ENCODE results near the gene MLYCD.

MLYCD gene

DNA sequence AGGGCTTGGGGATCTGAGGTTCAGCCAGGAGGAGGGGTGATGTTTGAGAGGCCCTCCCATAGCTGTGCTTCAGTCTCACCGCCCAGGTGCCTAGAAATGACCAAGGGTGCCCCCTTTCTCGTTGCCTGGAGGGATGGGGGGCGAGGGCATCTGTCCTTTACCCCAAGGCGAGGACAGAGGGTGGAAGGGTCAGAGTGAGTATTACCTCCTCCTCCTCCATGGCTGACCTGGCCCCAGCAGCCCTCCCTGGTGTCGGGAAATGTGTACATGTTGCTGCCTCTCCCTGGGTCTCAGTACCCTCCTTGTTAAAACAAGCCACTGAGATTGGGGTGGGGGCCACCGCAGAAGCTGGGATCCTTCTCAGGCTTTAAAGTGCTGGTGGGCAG is 71.5 kb downstream of the MLYCD start:
- DNase-seq (ENCODE audit: low spot score): no peak

GRCh38 chr16:83971165-83972130 is 72.5 kb downstream of the MLYCD start:
- no peak for DNase-seq (ENCODE audit: low spot score)

DNA sequence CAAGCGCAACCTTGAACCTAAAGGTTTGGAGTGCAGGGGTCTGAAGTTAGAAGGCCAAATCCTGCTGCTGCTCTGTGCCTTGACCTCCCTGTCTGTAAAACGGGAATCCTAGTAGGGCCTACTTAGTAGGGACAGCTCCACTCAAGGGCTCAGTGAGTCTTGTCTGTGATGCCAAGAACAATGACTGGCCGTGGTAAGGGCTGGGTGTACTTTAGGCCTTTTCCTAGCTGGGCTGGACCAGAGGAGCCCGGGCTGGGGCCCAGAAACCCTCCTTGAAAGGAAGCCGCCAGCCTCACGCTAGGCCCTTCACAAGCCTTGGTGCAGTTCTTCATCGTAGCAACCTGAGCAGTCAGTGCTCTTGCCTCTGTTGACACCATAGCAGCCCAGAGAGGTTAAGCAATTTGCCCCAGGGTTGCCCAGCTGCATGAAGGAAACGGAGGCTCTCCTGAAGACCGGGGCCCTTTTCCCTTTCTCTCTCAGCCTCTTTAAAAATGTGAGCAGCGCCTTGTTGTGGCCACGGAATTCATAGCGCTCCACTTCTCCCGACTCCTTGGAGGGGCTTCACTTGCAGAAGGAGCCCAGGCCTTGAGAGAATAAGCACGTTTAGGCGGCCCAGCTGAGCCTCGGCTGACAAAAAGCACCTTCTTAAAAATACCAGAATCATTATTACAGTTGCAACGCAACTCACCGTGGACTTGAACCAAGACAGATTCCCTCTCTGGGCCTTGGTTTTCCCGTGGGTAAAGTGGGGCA is 73.5 kb downstream of the MLYCD start:
- no peak for DNase-seq (ENCODE audit: low spot score)

- DNase-seq (ENCODE audit: low spot score): no peak
These were observed 74.2 kb downstream of the MLYCD start for GRCh38 chr16:83973077-83973476.

DNA sequence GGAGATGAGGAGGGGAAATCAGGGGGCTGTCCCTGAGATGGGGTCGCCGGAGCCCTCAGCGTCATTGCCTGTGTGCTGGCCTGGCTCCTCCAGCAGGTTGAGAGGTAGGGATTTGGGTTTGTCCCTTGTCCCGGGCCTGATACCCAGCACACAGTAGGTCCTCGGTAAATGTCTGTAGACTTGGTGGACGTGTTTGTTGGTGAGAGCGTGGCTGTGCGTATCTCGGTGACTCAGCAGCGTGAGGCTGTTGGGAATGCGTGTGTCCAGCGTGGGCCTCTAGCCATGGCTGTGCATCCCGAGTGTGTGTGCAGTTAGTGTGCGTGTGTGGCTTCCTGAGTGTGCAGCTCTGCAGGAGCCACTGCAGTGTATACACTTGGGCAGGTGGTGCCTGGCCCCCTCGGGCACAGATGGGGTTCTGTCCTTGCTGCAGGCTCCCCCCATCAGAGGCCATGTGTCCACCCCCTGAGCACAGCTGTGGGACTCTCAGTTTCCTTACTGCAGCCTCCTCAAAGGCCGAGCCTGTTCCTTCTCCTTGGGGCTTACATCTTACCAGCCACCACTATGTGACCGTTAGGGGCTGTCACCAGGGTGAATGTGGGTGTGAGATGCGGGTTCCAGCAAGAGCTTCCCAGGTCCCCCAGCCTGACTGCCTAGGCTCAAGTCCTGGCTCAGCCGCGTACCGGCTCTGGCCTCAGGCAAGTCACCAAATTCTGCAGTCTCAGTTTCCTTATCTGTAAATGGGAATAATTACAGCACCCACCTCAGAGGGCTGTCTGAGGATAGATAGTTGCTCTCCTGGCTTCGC is 74.9 kb downstream of the MLYCD start:
- DNase-seq (ENCODE audit: low spot score): no peak

- no peak for DNase-seq (ENCODE audit: low spot score)
These were observed 75.6 kb downstream of the MLYCD start for GRCh38 chr16:83974475-83974874.

GRCh38 chr16:83975590-83976260 is 76.8 kb downstream of the MLYCD start:
- no peak for DNase-seq (ENCODE audit: low spot score)
